HG03159 (cell line): Measurements from ENCODE around the gene ETS2.
"Not testable (repeated sequence)": the region's sequence is repeated elsewhere in the genome, so short reads cannot be mapped to it uniquely, and the experiment has no call there.

ENCODE experiments used
- ATAC-seq: cut with Tn5 transposase; IDR thresholded peaks from one replicate; pipeline ENCODE4 v1.9.1; 2021; ENCODE audit warnings: mild to moderate bottlenecking, moderate library complexity; ENCODE audit not compliant: unreplicated experiment

Gene ETS2

GRCh38 chr21:38815060-38815405 is 9.3 kb downstream of the ETS2 start:
- ATAC-seq, result no peak

- no peak for ATAC-seq
Observed at GRCh38 chr21:38816400-38816977, 10.8 kb downstream of the ETS2 start.

- ATAC-seq, result no peak
Observed at GRCh38 chr21:38817371-38818324, 11.9 kb downstream of the ETS2 start.

GRCh38 chr21:38818325-38818723 is 12.6 kb downstream of the ETS2 start:
- ATAC-seq, result no peak

DNA sequence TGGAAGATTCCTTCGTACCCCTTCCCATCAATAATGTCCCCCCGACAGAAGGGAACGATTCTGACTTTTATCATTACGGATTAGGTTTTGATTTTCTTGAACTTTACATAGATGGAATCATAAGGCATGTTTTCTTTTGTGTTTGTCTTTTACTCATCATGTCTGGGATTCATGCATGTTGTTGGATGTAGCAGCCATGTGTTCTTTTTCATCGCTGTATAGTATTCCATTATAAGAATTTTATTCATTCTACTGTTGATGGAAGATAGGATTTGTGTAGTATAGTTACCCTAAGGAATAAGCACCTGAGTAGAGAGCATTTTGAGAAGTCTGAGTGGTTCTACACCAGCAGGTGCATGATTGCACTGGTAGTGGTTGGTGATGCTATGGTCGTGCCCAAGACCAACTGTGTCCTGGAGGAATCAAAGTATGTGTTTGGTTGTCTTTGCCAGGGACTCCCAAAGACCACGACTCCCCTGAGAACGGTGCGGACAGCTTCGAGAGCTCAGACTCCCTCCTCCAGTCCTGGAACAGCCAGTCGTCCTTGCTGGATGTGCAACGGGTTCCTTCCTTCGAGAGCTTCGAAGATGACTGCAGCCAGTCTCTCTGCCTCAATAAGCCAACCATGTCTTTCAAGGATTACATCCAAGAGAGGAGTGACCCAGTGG is 13.5 kb downstream of the ETS2 start:
- ATAC-seq, result no peak

- ATAC-seq, result no peak
Observed at GRCh38 chr21:38819719-38820159, 14.0 kb downstream of the ETS2 start.

GRCh38 chr21:38820471-38821239 is 14.9 kb downstream of the ETS2 start:
- no peak for ATAC-seq

GRCh38 chr21:38821248-38821647 is 15.5 kb downstream of the ETS2 start:
- ATAC-seq, result no peak

DNA sequence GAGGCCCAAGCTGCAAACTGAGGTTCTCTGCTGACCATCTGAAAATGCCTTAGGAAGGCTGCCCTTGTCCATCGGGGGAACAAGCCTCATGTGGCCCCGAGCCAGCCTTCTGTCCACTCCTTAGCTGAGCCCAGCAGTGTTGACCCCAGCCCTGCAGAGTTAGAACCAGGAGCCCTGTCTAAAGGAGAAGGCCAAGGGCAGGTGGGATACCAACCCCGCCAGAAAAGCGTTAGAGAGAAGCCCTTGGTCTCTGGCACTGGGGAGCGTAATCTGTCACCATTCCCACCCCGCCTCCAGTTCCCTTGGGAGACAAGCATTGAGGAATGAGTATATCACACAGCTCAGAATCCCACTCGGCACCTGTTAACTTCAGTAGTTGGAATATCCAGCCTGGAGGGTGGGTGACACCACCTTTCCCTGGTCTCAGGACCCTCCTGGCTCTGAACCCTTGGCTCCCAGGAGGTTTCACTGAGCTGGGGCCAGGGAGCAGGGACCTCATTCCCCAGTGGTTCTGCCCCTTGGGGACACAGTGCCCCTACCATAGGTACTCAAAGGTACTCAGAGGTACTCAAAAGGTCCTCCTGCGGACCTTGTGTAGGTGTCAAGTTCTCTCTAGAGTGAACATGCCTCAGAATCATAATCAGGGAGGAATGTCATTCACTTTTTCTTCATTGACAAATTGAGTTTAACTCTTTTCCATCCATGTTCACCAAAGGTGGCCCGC is 16.4 kb downstream of the ETS2 start:
- ATAC-seq, result no peak

DNA sequence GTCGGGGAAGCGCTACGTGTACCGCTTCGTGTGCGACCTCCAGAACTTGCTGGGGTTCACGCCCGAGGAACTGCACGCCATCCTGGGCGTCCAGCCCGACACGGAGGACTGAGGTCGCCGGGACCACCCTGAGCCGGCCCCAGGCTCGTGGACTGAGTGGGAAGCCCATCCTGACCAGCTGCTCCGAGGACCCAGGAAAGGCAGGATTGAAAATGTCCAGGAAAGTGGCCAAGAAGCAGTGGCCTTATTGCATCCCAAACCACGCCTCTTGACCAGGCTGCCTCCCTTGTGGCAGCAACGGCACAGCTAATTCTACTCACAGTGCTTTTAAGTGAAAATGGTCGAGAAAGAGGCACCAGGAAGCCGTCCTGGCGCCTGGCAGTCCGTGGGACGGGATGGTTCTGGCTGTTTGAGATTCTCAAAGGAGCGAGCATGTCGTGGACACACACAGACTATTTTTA is 17.1 kb downstream of the ETS2 start:
- ATAC-seq, result no peak

DNA sequence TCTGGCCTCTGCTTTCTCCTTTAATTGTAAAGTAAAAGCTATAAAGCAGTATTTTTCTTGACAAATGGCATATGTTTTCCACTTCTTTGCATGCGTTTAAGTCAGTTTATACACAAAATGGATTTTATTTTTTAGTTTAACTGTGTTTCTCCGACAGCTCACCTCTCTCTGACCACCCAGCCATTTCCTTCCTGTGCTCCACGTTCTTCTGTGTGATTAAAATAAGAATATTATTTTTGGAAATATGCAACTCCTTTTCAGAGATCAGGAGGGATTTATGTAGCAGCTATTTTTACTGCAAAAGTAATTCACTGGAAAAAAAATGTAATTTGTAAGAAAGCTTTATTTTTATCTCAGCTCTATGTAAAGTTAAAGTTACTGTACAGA is 18.0 kb downstream of the ETS2 start:
- no peak for ATAC-seq

DNA sequence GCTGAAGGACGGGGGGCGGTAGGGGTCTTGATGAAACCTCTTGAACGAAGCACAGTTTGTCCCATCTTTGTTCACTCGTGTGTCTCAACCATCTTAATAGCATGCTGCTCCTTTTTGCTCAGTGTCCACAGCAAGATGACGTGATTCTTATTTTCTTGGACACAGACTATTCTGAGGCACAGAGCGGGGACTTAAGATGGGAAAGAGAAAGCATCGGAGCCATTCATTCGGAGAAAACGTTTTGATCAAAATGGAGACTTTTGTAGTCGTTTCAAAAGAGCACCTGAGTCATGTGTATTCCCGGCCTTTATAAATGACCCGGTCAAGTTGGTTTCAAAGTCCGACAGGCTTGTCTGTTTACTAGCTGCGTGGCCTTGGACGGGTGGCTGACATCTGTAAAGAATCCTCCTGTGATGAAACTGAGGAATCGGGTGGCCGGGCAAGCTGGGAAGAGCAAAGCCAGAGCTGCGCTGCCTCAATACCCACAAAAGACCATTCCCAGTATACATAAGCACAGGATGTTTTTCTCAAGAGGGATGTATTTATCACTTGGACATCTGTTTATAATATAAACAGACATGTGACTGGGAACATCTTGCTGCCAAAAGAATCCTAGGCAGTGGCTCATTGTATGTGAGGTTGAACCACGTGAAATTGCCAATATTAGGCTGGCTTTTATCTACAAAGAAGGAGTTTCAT is 18.5 kb downstream of the ETS2 start:
- ATAC-seq, result no peak

GRCh38 chr21:38825269-38825668 is 19.5 kb downstream of the ETS2 start:
- no peak for ATAC-seq

GRCh38 chr21:38825921-38826320 is 20.2 kb downstream of the ETS2 start:
- no peak for ATAC-seq

DNA sequence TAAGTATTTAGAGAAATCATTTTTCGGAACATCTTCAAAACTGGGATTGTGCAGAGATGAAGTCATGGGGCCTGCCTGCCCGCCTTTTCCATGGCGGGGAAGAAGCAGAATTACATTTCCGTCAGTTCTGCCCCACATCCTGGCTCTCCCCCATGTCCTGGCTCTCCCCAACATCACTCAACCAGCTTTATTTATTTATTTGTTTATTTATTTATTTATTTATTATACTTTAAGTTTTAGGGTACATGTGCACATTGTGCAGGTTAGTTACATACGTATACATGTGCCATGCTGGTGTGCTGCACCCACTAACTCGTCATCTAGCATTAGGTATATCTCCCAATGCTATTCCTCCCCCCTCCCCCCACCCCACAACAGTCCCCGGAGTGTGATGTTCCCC is 22.4 kb downstream of the ETS2 start:
- ATAC-seq, result not testable (repeated sequence)

DNA sequence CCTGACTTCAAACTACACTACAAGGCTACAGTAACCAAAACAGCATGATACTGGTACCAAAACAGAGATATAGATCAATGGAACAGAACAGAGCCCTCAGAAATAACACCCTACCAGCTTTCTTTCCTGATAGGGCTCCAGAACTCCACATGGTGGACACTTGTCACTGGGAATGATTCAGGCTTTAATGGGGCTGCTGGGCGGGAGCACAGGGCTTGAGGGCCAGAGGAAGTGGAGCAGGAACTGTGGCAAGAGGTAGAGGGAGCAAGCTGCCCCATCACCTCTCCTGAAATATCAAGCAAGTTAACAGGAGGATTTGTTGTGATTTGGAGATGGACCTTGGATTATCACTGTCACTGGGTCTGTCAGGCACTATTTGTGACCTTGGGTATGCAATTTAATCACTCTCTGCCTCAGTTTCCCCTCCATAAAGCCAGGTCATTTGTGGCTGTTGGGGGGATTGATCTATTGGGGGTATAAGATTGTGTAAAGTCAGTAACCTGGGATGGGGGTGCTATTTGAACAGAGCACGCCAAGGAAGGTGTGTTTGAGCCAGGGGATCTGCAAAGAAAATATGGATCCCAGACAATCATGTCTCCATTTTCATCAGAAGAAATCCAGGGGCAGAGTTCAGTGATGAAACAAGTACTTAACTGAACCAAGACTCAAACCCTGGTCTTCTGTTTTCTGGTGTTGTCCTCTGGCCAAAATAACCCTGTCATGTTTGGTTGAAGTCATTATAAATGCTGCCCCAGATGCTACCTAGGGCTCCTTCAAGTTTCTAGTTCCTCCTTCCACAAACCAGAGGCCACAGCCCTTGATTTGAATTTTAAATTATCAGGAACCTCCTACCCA is 25.2 kb downstream of the ETS2 start:
- ATAC-seq, result peak; percentile 76

- ATAC-seq, result peak; percentile 95
Observed at GRCh38 chr21:38831526-38832467, 26.1 kb downstream of the ETS2 start.

DNA sequence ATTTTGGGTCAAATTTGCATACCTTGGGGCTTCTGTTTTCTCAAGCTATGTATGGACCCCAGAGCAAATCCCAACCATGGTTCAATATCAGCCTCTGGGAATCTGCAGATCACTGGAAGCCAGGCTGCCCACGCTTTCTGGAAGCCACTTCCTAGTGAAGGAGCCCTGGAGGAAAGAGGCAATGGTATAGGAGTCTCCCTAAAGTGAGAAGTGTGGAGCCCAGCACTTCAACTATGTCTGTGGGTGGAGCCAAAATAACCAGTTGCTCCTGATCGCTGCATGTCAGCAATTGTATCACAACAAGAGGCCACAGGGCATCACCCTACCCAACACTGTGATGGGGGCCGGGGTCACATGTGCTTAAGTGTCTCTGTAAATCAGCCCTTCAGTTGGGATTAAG is 26.9 kb downstream of the ETS2 start:
- no peak for ATAC-seq
